Renal pelvis (tissue), 4 donors: ENCODE results near the gene C5orf63. TPM values are rescaled to one million over a fixed set of nuclear protein-coding genes. Genes with fewer than 3 reads are reported as not detected.
A peak's percentile ranks its signal among the peaks of the same experiment; 100 is the strongest.
"Not testable (repeated sequence)": the region's sequence is repeated elsewhere in the genome, so short reads cannot be mapped to it uniquely, and the experiment has no call there.

Experiments used
- DNase-seq: peaks from one replicate; pipeline ENCODE4 v3.0.0-alpha.2; 2013
- polyA plus RNA-seq, 3 donors: library from polyadenylated mRNA; unstranded; fragments of 120-200 nt; gene quantifications; one replicate each; pipeline ENCODE4 v1.2.1, GENCODE V29; 2013; ENCODE audit not compliant: insufficient read length in 3 of 3

C5orf63 gene
- polyA plus RNA-seq, 3 donors = 9.8 to 21.1 (median 15.5) TPM

- DNase-seq = no peak
These were observed 31.7 kb downstream of the C5orf63 start for GRCh38 chr5:127041571-127041970.

DNA sequence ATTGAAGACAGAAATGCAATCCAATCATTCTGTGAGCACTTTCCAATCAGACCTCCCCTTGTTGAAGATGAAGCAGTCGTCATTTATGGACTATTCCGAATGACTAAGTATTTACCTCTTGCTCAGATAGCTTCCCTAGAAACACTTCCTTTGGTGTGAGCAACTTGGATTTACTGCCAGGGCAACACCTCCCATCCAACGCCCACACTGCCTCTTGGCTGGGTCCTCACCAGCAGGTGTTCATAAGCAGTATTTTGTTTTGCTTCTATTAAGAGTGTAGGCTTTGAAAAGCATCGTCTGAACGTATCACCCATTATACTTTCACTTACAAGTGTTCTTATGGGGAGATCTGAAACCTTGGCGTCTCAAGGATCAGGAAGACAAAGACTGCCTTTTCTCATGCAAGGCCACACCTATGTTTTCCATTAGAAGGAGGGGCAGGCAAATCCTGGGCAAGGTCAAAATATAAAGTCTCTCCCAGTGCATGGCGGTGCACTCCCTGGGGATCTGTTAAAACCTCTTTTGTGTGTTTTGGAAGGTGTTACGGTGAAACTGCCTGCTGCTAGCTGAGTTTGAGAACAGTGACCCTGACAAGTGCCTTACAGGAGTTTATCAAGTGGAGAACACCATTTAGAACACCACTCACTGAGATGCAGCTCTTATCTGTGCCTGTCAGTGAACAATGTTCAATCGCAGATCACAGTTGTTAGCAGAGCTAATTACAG is 32.3 kb downstream of the C5orf63 start:
- DNase-seq = no peak

DNA sequence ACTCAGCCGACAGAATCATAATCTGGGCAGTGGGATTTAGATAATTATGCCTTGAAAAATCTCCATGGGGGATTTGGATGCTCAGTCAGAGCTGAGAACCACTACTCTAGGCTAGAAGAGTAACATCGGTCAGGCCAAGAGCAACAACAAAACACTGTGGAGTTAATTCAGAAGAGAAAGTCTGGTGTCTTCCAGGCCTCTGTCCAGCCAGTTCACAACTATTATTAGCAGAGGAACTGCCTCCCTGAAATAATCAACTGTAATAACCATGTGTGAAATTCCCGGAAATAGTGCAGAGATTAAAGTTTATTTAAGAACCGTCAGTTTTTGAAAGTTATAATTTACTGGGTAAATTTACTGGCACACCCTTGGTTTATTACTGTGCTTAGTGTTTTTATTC is 34.8 kb downstream of the C5orf63 start:
- DNase-seq = no peak

DNA sequence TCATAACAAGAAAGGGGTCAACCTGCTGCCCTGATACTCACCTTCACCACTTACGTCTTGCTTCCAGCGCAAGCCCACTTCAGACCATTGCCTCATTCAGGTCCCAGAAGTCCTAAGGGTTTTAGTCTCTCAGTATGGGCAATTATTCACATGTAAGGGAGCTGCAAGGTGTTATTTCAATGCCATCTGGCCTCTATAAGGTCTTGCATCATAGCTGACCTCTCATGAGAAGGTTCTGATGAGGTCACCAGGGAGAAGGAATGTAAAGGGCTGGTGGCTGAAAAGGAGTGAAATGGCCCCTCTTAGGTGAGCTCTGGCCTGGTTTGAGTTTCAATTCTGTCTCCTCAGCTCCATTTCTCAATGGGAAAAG is 41.5 kb downstream of the C5orf63 start:
- no peak for DNase-seq

- peak; percentile 28 for DNase-seq
These were observed 42.0 kb downstream of the C5orf63 start for GRCh38 chr5:127031147-127031862.

- DNase-seq = peak; percentile 95
These were observed 42.8 kb downstream of the C5orf63 start, which contains the start of gene MARCHF3 for GRCh38 chr5:127030259-127031146. MARCHF3 (minus strand) TSS chr5:127030558; CDS start chr5:126918171, 112,387 bp downstream.

DNA sequence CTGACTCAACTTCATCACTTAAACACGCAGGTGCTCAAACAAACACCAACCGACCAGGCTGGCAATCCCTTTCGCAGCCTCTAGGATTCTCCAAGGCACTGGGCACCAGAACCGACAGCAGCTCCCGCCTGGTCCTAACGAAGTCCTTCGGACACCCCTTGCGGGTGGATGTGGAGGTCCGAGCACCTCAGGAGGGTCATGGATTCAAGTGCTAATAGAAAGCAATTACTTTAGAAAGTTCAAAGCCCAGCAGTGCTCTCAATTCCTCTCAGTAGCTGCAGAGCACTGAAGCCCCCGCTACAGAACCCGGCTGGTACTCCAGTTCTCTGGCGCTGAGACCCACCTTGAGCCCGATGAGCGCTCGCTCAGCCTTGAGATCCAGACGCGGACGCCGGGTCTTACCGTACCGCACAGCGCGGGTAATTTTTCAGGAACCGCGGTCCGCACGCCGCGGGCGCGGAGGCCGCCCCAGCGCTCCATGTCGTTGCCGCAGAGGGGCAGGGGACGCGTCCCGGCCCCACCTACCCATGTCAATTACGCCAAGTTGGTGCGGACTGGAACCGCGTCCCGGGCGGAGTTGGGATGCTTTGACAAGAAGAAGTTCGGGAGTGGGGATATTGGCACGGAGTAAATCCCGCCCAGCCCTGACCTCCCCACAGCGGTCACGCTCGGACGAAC is 43.6 kb downstream of the C5orf63 start:
- peak; percentile 64 for DNase-seq

DNA sequence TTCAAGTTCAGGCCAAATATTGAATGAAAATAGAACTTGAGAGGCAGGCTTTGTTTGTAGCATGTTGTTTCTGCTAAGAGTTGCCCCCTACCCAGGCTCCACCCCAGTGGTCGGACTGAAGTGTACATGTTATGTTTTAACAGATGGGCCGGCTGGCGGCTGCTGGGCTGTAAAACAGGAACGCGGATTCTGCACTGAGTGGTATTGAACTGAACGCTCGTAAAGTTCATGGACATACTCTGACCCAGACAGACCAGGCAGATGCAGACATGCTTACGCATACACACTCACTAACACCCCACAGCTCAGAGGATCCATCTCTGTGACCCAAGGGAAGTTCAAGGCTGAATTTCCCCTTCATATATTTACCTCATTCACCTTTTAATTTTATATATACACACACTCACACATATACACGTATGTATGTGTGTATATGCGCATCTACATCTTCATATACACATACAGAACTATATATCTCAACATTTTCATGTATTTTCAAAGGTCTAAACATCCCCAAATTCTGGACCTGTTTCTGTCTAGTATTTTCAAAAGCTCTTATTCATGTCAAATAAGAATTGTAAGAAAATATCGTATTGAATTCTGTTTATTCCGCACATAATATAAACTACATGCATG is 44.4 kb downstream of the C5orf63 start:
- DNase-seq = peak; percentile 27

DNA sequence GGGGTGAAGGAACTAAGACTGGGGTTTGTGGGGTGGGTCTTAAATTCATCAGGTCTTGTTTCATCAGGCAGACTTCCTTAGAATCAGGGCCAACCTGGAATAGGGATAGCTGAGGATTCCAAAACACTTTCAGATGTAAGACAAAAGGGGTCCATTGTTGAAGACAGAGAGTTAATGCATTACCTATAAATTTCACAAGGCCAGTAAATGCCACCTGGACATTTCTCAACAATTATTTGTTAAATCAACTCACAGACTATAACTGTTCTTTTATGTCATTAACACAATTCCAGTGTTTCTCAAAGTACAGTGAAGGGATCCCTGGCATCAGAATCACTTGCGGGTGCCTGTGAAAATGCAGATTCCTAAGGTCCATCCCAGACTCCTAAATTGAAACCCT is 45.8 kb downstream of the C5orf63 start:
- DNase-seq = no peak

DNA sequence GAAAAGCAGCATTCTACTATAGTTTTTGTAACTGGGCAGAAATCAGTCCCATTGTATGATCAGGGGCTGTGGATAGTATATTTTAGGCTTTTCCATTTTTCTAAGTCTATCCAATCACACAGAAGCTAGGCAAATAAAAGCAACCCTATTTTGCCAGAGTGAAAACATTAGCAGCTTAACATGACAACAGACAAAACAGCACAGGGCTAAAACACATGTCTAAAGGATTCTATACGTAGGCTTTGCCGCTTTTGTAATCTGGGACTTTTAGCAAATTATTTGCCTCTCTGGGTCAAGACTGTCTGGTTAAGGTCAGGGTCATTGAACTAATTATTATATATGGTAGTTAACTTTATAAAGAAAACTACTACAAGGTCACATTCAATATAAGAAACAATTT is 47.1 kb downstream of the C5orf63 start:
- DNase-seq = no peak

DNA sequence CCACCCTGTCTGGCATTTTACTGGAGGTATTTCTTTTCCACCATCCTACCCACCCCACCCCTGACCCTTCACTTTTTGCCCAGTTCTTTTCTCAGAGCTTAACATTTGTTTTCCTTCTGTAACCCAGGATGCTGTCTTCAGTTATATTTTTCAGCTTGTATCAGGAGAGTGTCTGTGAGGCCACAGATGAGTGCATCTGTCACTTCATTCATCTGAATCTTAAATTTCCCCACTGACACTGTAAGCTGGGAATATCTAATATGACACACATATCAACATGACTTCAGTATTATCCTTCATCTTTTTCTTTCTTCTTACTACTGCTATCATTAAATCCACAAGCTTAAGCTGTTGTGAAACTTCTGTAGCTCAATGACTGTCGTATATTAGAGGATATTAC is 47.8 kb downstream of the C5orf63 start:
- DNase-seq = no peak

GRCh38 chr5:127024821-127025220 is 48.5 kb downstream of the C5orf63 start:
- no peak for DNase-seq

- not testable (repeated sequence) for DNase-seq
These were observed 49.6 kb downstream of the C5orf63 start for GRCh38 chr5:127023552-127024191.

DNA sequence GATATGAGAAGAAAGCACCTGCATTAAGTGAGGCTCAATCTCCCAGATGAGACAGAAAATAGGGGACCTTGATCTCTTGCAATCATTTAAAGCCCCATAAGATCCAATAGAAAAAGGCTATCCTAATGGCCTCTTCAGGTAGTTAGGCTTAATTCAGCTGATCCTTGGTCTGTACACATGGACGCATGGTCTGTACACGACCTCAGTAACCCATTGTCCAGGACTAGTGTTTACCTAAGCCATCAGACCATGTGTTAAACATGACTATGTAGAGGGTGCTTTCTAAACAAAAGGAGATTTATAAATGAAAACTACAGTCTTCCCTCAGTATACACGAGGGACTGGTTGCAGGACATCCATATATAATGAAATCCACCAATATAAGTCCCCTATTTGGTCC is 50.5 kb downstream of the C5orf63 start:
- no peak for DNase-seq

DNA sequence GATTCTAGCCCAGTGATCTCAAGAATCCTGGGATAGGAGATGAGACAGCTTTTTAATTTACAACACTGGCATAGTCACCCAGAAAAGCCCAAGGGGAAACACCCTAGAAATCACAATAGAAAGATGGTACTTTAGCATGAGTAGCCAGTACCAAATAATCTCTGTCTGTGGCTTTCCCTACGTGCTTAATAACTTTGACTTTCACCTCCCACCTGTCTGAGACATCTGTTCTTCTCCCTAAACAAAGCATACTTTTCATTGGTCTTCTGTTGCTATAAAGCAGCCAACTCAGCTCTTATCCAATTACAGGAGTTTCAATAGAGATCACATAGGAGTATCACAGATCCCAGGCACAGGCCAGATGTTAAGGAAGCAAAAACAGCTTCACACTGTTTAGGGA is 53.4 kb downstream of the C5orf63 start:
- no peak for DNase-seq

DNA sequence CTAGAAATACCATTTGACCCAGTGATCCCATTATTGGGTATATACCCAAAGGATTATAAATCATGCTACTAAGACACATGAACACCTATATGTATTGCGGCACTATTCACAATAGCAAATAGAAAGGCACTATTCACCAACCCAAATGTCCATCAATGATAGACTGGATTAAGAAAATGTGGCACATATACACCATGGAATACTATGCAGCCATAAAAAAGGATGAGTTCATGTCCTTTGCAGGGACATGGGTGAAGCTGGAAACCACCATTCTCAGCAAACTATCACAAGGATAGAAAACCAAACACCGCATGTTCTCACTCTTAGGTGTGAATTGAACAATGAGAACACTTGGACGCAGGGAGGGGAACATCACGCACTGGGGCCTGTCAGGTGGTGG is 56.6 kb downstream of the C5orf63 start:
- not testable (repeated sequence) for DNase-seq

- no peak for DNase-seq
These were observed 57.6 kb downstream of the C5orf63 start for GRCh38 chr5:127015716-127016115.

GRCh38 chr5:127014573-127014972 is 58.7 kb downstream of the C5orf63 start:
- no peak for DNase-seq

DNA sequence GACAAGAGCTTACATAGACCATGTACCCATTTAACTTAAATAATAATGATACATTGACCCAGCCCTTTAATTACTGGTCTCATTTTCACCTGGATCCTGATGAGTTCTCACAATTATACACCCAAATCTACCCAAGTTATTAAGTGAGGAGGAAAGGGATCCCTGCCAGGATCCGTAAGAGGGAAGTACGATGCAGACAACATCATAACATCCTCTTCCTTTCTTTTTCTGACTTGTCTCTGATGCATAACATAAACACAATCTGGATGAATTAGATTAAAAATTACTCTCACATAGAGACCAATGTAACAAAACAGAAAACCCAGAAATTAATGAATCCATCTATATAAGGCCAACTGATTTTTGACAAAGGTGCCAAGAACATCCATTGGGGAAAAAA is 59.9 kb downstream of the C5orf63 start:
- no peak for DNase-seq

DNA sequence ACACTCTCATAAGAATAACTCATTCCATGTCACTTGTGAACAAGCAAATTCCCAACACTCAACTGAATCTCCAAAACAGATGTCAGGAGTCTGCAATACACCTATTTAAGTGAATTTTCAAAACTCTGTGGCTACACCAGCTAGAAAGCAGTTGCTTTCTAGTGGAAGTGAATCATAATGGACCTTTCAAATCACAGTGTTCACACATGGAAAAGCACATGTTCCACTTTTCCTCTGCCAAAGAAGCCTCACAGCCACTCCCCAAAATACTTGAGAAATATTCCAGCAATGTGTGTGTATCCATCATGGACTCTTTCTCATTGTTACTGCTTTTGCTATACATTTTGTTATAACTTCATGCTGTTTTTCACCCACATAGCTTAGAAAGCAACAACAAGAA is 60.4 kb downstream of the C5orf63 start:
- DNase-seq = no peak
